Measurements from ENCODE around the gene CAPS.

- no peak for TF ChIP-seq RARB (CRISPR knock-in tag; IDR thresholded peaks at IDR 0.05)
- TF ChIP-seq, protein P1, sequence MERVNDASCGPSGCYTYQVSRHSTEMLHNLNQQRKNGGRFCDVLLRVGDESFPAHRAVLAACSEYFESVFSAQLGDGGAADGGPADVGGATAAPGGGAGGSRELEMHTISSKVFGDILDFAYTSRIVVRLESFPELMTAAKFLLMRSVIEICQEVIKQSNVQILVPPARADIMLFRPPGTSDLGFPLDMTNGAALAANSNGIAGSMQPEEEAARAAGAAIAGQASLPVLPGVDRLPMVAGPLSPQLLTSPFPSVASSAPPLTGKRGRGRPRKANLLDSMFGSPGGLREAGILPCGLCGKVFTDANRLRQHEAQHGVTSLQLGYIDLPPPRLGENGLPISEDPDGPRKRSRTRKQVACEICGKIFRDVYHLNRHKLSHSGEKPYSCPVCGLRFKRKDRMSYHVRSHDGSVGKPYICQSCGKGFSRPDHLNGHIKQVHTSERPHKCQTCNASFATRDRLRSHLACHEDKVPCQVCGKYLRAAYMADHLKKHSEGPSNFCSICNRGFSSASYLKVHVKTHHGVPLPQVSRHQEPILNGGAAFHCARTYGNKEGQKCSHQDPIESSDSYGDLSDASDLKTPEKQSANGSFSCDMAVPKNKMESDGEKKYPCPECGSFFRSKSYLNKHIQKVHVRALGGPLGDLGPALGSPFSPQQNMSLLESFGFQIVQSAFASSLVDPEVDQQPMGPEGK (CRISPR knock-in tag; IDR thresholded peaks at IDR 0.05; ENCODE audit: borderline replicate concordance), result no peak
These were observed 32.3 kb upstream of the CAPS start for GRCh38 chr19:5881543-5882299.
